Liver (tissue), 9 donors: ENCODE data around the gene CEP85L. TPM values are rescaled to one million over a fixed set of nuclear protein-coding genes. Genes with fewer than 3 reads are reported as not detected.

Experiments
- DNase-seq: peaks from one replicate; pipeline ENCODE4 v3.0.0-alpha.2; 2017; ENCODE audit warnings: low spot score
- H3K27ac ChIP-seq, 2 donors: one replicate each; pipeline ENCODE4 v1.7.0; 2013; ENCODE audit warnings: inconsistent platforms in 2 of 2, low read length in 2 of 2, control low read depth in 1 of 2, low read depth in 1 of 2, mild to moderate bottlenecking in 1 of 2
- H3K27me3 ChIP-seq, 4 donors: one replicate each; pipeline versions ENCODE4 v1.6.1 to v1.7.0; 2013; ENCODE audit warnings: low read length in 3 of 4, inconsistent platforms in 1 of 4, mild to moderate bottlenecking in 1 of 4, moderate library complexity in 1 of 4; ENCODE audit not compliant: control insufficient read depth in 4 of 4, insufficient read depth in 4 of 4
- H3K36me3 ChIP-seq, 4 donors: one replicate each; pipeline versions ENCODE4 v1.6.1 to v1.7.0; 2013; ENCODE audit warnings: low read length in 3 of 4, mild to moderate bottlenecking in 3 of 4, low read depth in 1 of 4, moderate library complexity in 1 of 4; ENCODE audit not compliant: control insufficient read depth in 4 of 4, insufficient read depth in 3 of 4
- H3K4me1 ChIP-seq, 4 donors: one replicate each; pipeline versions ENCODE4 v1.6.1 to v1.7.0; 2013; ENCODE audit warnings: low read length in 3 of 4, mild to moderate bottlenecking in 3 of 4, moderate library complexity in 1 of 4; ENCODE audit not compliant: control insufficient read depth in 4 of 4, insufficient read depth in 4 of 4
- H3K4me3 ChIP-seq, 3 donors: one replicate each; pipeline versions ENCODE4 v1.6.1 to v1.7.0; 2013; ENCODE audit warnings: low read length in 3 of 3, control low read depth in 1 of 3, low read depth in 1 of 3, mild to moderate bottlenecking in 1 of 3
- H3K9ac ChIP-seq, 2 donors: one replicate each; pipeline ENCODE4 v1.7.0; 2013; ENCODE audit warnings: low read length in 2 of 2, mild to moderate bottlenecking in 2 of 2, moderate library complexity in 2 of 2, control low read depth in 1 of 2, low read depth in 1 of 2
- H3K9me3 ChIP-seq, 4 donors: one replicate each; pipeline versions ENCODE4 v1.6.1 to v1.7.0; 2013; ENCODE audit warnings: low read length in 3 of 4; ENCODE audit not compliant: control insufficient read depth in 4 of 4
- ATF3 ChIP-seq: IDR thresholded peaks from 2 replicates; pipeline ENCODE4 v1.6.1; 2016; ENCODE audit warnings: antibody characterized with exemption
- CTCF ChIP-seq: fragments of 150-350 bp; IDR thresholded peaks from 2 replicates; pipeline ENCODE4 v1.5.1; 2017; ENCODE audit warnings: improper control_type of control experiment, low read depth, low read length; ENCODE audit not compliant: missing input control
- EGR1 ChIP-seq, 2 donors: IDR thresholded peaks; 2 replicates each; pipeline ENCODE4 v1.6.1; 2016 to 2018; ENCODE audit warnings: antibody characterized with exemption in 2 of 2, low read depth in 2 of 2
- FOXA1 ChIP-seq: IDR thresholded peaks from 2 replicates; pipeline ENCODE4 v1.6.1; 2016; ENCODE audit warnings: antibody characterized with exemption
- FOXA2 ChIP-seq: IDR thresholded peaks from 2 replicates; pipeline ENCODE4 v1.6.1; 2016; ENCODE audit warnings: antibody characterized with exemption
- GABPA ChIP-seq, 2 donors: IDR thresholded peaks in 1 of 2; conservative IDR thresholded peaks in 1 of 2; 2 replicates each; pipeline ENCODE4 v1.6.1; 2016; ENCODE audit warnings: antibody characterized with exemption in 2 of 2, mild to moderate bottlenecking in 1 of 2, moderate library complexity in 1 of 2
- JUND ChIP-seq, 2 donors: IDR thresholded peaks; 2 replicates each; pipeline ENCODE4 v1.6.1; 2016; ENCODE audit warnings: antibody characterized with exemption in 2 of 2
- MAX ChIP-seq: IDR thresholded peaks from 2 replicates; pipeline ENCODE4 v1.6.1; 2016; ENCODE audit warnings: antibody characterized with exemption
- NR2F2 ChIP-seq: IDR thresholded peaks from 2 replicates; pipeline ENCODE4 v1.6.1; 2016; ENCODE audit warnings: antibody characterized with exemption
- RAD21 ChIP-seq, 2 donors: IDR thresholded peaks; 2 replicates each; pipeline ENCODE4 v1.6.1; 2016; ENCODE audit warnings: antibody characterized with exemption in 2 of 2, mild to moderate bottlenecking in 2 of 2
- REST ChIP-seq: IDR thresholded peaks from 2 replicates; pipeline ENCODE4 v1.6.1; 2016; ENCODE audit warnings: antibody characterized with exemption, mild to moderate bottlenecking
- RXRA ChIP-seq, 2 donors: IDR thresholded peaks; 2 replicates each; pipeline ENCODE4 v1.6.1; 2017 to 2018; ENCODE audit warnings: antibody characterized with exemption in 2 of 2, mild to moderate bottlenecking in 1 of 2
- SP1 ChIP-seq: IDR thresholded peaks from 2 replicates; pipeline ENCODE4 v1.6.1; 2018; ENCODE audit warnings: antibody characterized with exemption, mild to moderate bottlenecking
- TAF1 ChIP-seq: conservative IDR thresholded peaks from 2 replicates; pipeline ENCODE4 v1.6.1; 2016; ENCODE audit warnings: antibody characterized with exemption, mild to moderate bottlenecking
- YY1 ChIP-seq: IDR thresholded peaks from 2 replicates; pipeline ENCODE4 v1.6.1; 2016; ENCODE audit warnings: antibody characterized with exemption, mild to moderate bottlenecking
- ZBTB33 ChIP-seq: IDR thresholded peaks from 2 replicates; pipeline ENCODE4 v1.6.1; 2016; ENCODE audit warnings: antibody characterized with exemption
- WGBS: extraction: QIAGEN DNeasy Blood & Tissue Kit; methylation state at CpG from one replicate; pipeline ENCODE4 v1.1.7; 2013; 5-methylcytosine and 5-hydroxymethylcytosine counted together
- polyA plus RNA-seq, 2 donors: library from polyadenylated mRNA; stranded (reverse) in 1 of 2; unstranded in 1 of 2; fragments of 200-250 nt in 1 of 2; fragments of >200 nt in 1 of 2; fragmentation: Nextera tagmentation in 1 of 2; extraction: Ambion mirVana in 1 of 2; gene quantifications; one replicate each; pipeline versions ENCODE4 v1.2.1 to v1.2.3, GENCODE V29; 2013 to 2015
- total RNA-seq, 2 donors: library from RNA; depleted of rRNA; stranded (reverse); fragments of >200 nt; gene quantifications; one replicate each; pipeline ENCODE4 v1.2.3, GENCODE V29; 2014
- donor health status: healthy.
- donor health status: healthy.
- donor health status: healthy.
- donor health status: healthy.
- donor health status: healthy.

CEP85L gene
- total and polyA plus RNA-seq, 4 donors: 0.40 to 6.4 (median 2.3) TPM

GRCh38 chr6:118524686-118525085 is 126.7 kb downstream of the CEP85L start:
- no peak overlapping the region for H3K4me3 ChIP-seq
- peaks cover 0 to 2% (median 0%) of the 10 kb centered on the region in 4 donors for H3K36me3 ChIP-seq
- no peaks in the 10 kb centered on the region for H3K4me1 ChIP-seq
- no peaks in the 10 kb centered on the region for H3K27me3 ChIP-seq
- 71% methylated on average over 2 of the region's 2 CpGs for WGBS
- no peak for DNase-seq
- no peaks in the 10 kb centered on the region for H3K9me3 ChIP-seq
- H3K27ac ChIP-seq: no peak overlapping the region
- no peak for TF ChIP-seq FOXA1
- no peak for TF ChIP-seq SP1
- TF ChIP-seq RAD21 (IDR thresholded peaks at IDR 0.05): no peak
- TF ChIP-seq RXRA (IDR thresholded peaks at IDR 0.05): no peak
- H3K9ac ChIP-seq: no peak overlapping the region

- TF ChIP-seq JUND (IDR thresholded peaks at IDR 0.05) (no peak), ZBTB33 (no peak), EGR1 (IDR thresholded peaks at IDR 0.05; ENCODE audit: low read depth in 2 of 2) (no peak)
- WGBS: 91% methylated on average over 5 of the region's 5 CpGs
- no peak overlapping the region for H3K4me3 ChIP-seq
- no peaks in the 10 kb centered on the region for H3K9me3 ChIP-seq
- DNase-seq: no peak
- H3K9ac ChIP-seq: no peak overlapping the region
- H3K27me3 ChIP-seq: no peaks in the 10 kb centered on the region
- no peaks in the 10 kb centered on the region for H3K4me1 ChIP-seq
- H3K36me3 ChIP-seq: peaks cover 0 to 2% (median 0%) of the 10 kb centered on the region in 4 donors
- H3K27ac ChIP-seq: no peak overlapping the region
Observed at GRCh38 chr6:118523216-118523615, 128.2 kb downstream of the CEP85L start.

- TF ChIP-seq ATF3 (no peak), RXRA (IDR thresholded peaks at IDR 0.05) (no peak), EGR1 (IDR thresholded peaks at IDR 0.05; ENCODE audit: low read depth in 2 of 2) (no peak), JUND (IDR thresholded peaks at IDR 0.05) (no peak), FOXA1 (no peak), NR2F2 (no peak), YY1 (no peak), FOXA2 (no peak), GABPA (IDR thresholded peaks at IDR 0.05 in 1 of 2, conservative IDR thresholded peaks at IDR 0.05 in 1 of 2) (no peak), MAX (no peak), TAF1 (no peak), REST (no peak), CTCF (no peak)
- Histone ChIP-seq H3K27ac (no peak overlapping the region), H3K4me1 (no peaks in the 10 kb centered on the region)
Observed at GRCh38 chr6:118522422-118522821, 129.0 kb downstream of the CEP85L start.

More at GRCh38 chr6:118522422-118522821, 129.0 kb downstream of the CEP85L start:
- H3K27me3 ChIP-seq: no peaks in the 10 kb centered on the region
- peaks cover 0 to 2% (median 0%) of the 10 kb centered on the region in 4 donors for H3K36me3 ChIP-seq
- H3K9me3 ChIP-seq: no peaks in the 10 kb centered on the region
- DNase-seq: no peak
- 96% methylated on average over 4 of the region's 4 CpGs for WGBS
- H3K4me3 ChIP-seq: no peak overlapping the region
- no peak overlapping the region for H3K9ac ChIP-seq
